Measurements from ENCODE around the gene CACNA1G. TPM values are rescaled to one million over a fixed set of nuclear protein-coding genes. Genes with fewer than 3 reads are reported as not detected.

Gene CACNA1G
- total RNA-seq, 1 donor from 2014 or later: not detected

- DNase-seq (ENCODE audit: low read depth): no peak
- TF ChIP-seq, protein P1, sequence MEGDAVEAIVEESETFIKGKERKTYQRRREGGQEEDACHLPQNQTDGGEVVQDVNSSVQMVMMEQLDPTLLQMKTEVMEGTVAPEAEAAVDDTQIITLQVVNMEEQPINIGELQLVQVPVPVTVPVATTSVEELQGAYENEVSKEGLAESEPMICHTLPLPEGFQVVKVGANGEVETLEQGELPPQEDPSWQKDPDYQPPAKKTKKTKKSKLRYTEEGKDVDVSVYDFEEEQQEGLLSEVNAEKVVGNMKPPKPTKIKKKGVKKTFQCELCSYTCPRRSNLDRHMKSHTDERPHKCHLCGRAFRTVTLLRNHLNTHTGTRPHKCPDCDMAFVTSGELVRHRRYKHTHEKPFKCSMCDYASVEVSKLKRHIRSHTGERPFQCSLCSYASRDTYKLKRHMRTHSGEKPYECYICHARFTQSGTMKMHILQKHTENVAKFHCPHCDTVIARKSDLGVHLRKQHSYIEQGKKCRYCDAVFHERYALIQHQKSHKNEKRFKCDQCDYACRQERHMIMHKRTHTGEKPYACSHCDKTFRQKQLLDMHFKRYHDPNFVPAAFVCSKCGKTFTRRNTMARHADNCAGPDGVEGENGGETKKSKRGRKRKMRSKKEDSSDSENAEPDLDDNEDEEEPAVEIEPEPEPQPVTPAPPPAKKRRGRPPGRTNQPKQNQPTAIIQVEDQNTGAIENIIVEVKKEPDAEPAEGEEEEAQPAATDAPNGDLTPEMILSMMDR (conservative IDR thresholded peaks at IDR 0.05; ENCODE audit: low read depth, low read length): no peak
- H3K4me3 ChIP-seq (ENCODE audit: low read depth, low read length): no peak overlapping the region
Measured at GRCh38 chr17:50571681-50572080, 11.2 kb downstream of the CACNA1G start.

- TF ChIP-seq, protein P1 (conservative IDR thresholded peaks at IDR 0.05; ENCODE audit: low read depth, low read length): no peak
- no peak for DNase-seq (ENCODE audit: low read depth)
- no peak overlapping the region for H3K4me3 ChIP-seq (ENCODE audit: low read depth, low read length)
Measured at GRCh38 chr17:50572541-50572940, 12.0 kb downstream of the CACNA1G start.

GRCh38 chr17:50573866-50574611 lies 13.5 kb downstream of the CACNA1G start:
- no peak overlapping the region for H3K4me3 ChIP-seq (ENCODE audit: low read depth, low read length)
- TF ChIP-seq, protein P1 (conservative IDR thresholded peaks at IDR 0.05; ENCODE audit: low read depth, low read length): no peak
- DNase-seq (ENCODE audit: low read depth): no peak

GRCh38 chr17:50575581-50576210 lies 15.2 kb downstream of the CACNA1G start:
- DNase-seq (ENCODE audit: low read depth): no peak
- TF ChIP-seq, protein P1 (conservative IDR thresholded peaks at IDR 0.05; ENCODE audit: low read depth, low read length): no peak
- no peak overlapping the region for H3K4me3 ChIP-seq (ENCODE audit: low read depth, low read length)

DNA sequence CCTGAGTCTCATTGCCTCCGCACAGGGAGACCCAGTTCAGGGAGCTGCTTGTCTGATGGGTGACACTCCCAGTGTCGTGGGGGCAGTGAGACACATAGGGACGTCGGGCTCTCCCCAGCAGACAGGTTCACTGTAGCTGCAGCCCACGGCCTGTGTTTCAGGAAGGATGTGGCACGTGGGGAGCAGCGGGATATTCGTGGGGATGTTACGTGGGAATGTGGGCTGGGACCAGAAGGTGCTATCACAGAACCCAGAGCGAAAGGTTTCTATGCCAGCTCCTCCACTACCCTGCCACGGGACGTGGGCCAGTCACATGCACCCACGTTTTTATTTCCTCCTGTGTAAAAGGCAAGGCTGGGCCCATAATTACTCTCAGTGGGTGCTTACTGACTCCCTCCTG lies 16.3 kb downstream of the CACNA1G start:
- DNase-seq (ENCODE audit: low read depth): no peak

DNA sequence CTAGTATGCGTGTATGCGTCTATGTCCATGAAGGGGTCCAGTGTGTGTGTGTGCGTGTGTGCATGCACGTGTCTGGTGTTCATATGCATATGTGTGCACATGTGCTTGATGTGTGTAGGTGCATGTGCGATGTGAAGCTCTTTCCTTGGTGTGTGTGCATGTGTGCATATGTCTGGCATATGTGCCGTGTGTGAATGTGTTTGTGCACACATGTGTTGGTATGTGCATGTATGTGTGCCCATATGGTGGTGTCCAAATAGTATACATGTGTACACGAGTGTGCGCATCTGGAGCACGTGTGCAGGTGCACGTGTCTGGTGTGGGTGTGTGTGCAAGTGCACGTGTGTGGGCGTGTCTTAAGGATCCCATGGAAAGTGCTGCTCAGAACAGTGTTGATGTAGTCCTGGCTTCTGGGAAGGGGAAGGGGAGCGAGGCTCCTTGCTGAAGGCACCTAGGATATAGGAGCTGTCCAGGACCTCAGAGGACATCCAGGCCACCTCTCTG lies 17.0 kb downstream of the CACNA1G start:
- TF ChIP-seq, protein P1 (conservative IDR thresholded peaks at IDR 0.05; ENCODE audit: low read depth, low read length): no peak
- DNase-seq (ENCODE audit: low read depth): no peak
- H3K4me3 ChIP-seq (ENCODE audit: low read depth, low read length): no peak overlapping the region

More for the DNA sequence above, 16.3 kb downstream of the CACNA1G start:
- TF ChIP-seq, protein P1 (conservative IDR thresholded peaks at IDR 0.05; ENCODE audit: low read depth, low read length): no peak
- no peak overlapping the region for H3K4me3 ChIP-seq (ENCODE audit: low read depth, low read length)

Measured in epithelial cell of proximal tubule (primary cell).